Effector memory CD4-positive, alpha-beta T cell (primary cell): ENCODE data around the gene PLA2G6.
"Not testable (repeated sequence)": the region's sequence is repeated elsewhere in the genome, so short reads cannot be mapped to it uniquely, and the experiment has no call there.

Experiments
- DNase-seq, 3 donors: peaks; one replicate each; pipeline ENCODE4 v3.0.0-alpha.2; 2020
- H3K27ac ChIP-seq: 2 replicates; pipeline ENCODE4 v1.7.0; 2013; ENCODE audit warnings: mild to moderate bottlenecking, low read length, moderate library complexity; ENCODE audit not compliant: insufficient read depth, poor library complexity, severe bottlenecking
- H3K27me3 ChIP-seq: replicated peaks from 2 replicates; pipeline ENCODE4 v1.7.0; 2013; ENCODE audit warnings: mild to moderate bottlenecking, low read length; ENCODE audit not compliant: insufficient read depth, control insufficient read depth, poor library complexity, severe bottlenecking
- H3K36me3 ChIP-seq: 2 replicates; pipeline ENCODE4 v1.7.0; 2013; ENCODE audit warnings: mild to moderate bottlenecking, low read length, moderate library complexity; ENCODE audit not compliant: control insufficient read depth, insufficient read depth
- H3K4me1 ChIP-seq: 2 replicates; pipeline ENCODE4 v1.7.0; 2013; ENCODE audit warnings: low read length, mild to moderate bottlenecking; ENCODE audit not compliant: control insufficient read depth, insufficient read depth, poor library complexity, severe bottlenecking
- H3K4me3 ChIP-seq: 2 replicates; pipeline ENCODE4 v1.7.0; 2013; ENCODE audit warnings: low read length, low read depth, mild to moderate bottlenecking; ENCODE audit not compliant: insufficient read depth, poor library complexity, severe bottlenecking
- H3K9me3 ChIP-seq: 2 replicates; pipeline ENCODE4 v1.7.0; 2013; ENCODE audit warnings: mild to moderate bottlenecking, low read length, moderate library complexity; ENCODE audit not compliant: control insufficient read depth

PLA2G6 gene

DNA sequence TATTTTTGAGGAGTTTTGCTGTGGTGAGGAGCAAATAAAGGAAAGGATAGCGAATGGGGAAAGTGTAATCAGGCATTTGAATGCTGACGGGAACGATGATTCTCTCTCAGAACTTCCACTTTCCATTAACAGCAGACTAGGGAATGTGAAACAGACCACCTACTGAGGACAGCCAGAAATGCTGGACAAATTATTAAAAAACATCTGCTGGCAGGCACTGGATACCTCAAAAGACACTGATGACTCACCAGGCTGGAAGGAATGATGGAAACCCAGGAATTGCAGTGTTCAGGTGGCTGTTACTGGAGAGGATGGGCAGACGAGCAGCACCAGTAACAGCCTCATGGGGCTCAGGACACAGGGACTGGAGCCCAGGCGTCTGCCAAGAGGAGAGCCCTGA, 33.4 kb downstream of the PLA2G6 start:
- H3K4me1 ChIP-seq, result peaks cover 8% of the 10 kb centered on the region
- H3K36me3 ChIP-seq, result peaks cover 12% of the 10 kb centered on the region
- no peak overlapping the region for H3K4me3 ChIP-seq
- no peaks in the 10 kb centered on the region for H3K9me3 ChIP-seq
- H3K27ac ChIP-seq, result no peak overlapping the region
- no peaks in the 10 kb centered on the region for H3K27me3 ChIP-seq
- no peak for DNase-seq

DNA sequence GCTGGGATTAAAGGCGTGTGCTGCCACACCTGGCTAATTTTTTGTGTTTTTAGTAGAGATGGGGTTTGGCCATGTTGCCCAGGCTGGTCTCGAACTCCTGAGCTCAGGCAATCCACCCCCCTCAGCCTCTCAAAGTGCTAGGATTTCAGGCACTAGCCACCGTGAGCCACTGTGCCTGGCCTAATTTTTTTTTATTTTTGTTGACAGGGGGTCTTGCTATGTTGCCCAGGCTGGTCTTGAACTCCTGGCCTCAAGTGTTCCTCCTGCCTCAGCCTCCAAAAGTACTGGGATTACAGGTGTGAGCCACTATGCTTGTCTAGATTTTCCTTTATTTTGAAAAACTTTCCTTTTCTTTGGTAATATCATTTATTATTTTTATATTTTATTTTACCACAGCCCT, 35.5 kb downstream of the PLA2G6 start:
- not testable (repeated sequence) for H3K4me1 ChIP-seq, H3K27me3 ChIP-seq, H3K4me3 ChIP-seq, H3K27ac ChIP-seq, DNase-seq, H3K36me3 ChIP-seq, H3K9me3 ChIP-seq

DNA sequence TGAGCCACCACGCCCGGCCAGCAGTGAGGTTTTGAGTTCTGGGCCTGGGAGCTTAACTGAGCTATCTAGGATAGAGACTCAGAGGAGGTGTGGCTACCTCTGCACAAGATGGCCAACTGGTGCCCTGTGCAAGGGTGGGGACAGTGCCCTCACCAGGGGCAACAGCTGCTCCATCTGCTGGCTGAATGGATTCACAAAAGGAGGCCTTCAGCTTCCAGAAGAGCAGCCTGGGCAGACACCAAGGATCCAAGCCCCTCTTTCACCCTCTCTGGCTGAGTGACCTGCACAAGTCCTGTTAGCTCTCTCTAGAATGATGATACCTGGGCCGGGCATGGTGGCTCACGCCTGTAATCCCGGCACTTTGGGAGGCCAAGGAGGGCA, 37.6 kb downstream of the PLA2G6 start:
- Histone ChIP-seq H3K27me3 (no peaks in the 10 kb centered on the region), H3K4me3 (no peak overlapping the region), H3K27ac (no peak overlapping the region), H3K36me3 (peaks cover 5% of the 10 kb centered on the region), H3K9me3 (no peaks in the 10 kb centered on the region), H3K4me1 (peaks cover 8% of the 10 kb centered on the region)
- DNase-seq, result no peak

DNA sequence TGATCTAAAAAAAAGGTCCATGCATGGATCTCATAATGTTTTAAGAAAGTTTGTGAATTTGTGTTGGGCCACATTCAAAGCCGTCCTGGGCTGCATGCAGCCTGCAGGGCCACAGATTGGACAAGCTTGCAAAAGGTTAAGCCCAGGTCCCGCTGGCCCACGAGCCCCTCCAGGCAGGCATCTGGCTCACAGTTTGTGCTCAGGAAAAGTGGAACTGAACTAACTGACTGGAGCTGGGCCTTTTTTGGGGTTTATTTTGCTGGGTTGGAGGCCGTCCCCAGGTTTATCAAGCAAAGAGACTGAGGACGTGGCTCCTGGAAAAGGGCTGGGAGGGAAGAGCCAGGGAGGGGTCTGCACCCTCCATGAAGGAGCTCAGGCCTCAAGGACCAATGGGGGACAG, 39.0 kb downstream of the PLA2G6 start:
- peaks cover 12% of the 10 kb centered on the region for H3K36me3 ChIP-seq
- H3K27ac ChIP-seq, result no peak overlapping the region
- H3K4me1 ChIP-seq, result peaks cover 3% of the 10 kb centered on the region
- H3K9me3 ChIP-seq, result no peaks in the 10 kb centered on the region
- no peak for DNase-seq
- no peak overlapping the region for H3K4me3 ChIP-seq
- no peaks in the 10 kb centered on the region for H3K27me3 ChIP-seq

DNA sequence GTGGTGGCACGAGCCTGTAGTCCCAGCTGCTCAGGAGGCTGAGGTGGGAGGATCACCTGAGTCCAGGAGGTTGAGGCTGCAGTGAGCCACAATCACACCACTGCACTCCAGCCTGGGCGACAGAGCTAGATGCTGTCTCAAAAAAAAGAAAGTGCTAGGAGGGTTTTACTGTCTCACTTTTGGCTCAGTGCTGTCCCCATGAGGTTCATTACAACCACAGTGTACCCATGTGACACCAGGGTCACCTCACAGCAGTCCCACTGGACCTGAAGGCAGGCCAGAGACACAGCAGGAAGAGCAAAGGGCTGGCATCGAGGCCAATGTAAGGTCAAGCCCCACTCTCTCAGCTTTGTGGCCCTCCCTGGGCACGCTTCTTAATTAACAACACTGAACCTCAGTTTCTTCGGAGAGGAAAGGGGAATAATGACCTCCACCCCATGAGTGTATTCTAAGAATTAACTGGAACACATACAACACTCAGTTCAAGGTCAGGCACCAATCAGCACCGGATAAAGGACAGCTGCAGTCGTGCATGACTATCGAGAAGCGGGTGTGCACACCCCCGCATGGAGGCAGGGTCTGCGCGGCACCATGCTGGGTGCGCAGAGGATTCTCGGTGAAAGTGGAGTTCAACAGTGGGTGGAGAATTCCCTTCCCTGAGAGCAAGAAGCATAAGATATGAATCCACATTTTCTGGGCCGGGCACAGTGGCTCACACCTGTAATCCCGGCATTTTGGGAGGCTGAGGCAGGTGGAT, 40.2 kb downstream of the PLA2G6 start:
- Histone ChIP-seq H3K4me3 (no peak overlapping the region), H3K27me3 (no peaks in the 10 kb centered on the region), H3K4me1 (no peaks in the 10 kb centered on the region), H3K36me3 (peaks cover 12% of the 10 kb centered on the region), H3K27ac (no peak overlapping the region), H3K9me3 (no peaks in the 10 kb centered on the region)
- no peak for DNase-seq

DNA sequence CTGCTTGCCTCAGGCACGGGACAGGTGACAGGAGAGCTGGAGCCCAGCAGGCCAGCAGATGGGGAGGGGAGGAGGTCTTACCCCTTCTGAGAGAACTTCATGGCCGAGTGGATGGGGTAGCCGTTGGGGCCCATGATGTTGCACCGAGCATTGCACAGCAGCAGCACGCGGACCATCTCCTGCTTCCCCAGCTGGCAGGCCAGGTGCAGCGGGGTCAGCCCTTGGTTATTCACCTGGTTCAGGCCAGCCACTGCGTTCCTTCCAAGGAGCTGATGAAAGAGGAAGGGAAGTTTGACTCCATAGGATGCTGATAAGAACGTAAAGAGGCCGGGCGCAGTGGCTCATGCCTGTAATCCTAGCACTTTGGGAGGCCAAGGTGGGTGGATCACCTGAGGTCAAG, 41.7 kb downstream of the PLA2G6 start:
- Histone ChIP-seq H3K9me3 (no peaks in the 10 kb centered on the region), H3K4me1 (no peaks in the 10 kb centered on the region), H3K27me3 (no peaks in the 10 kb centered on the region), H3K36me3 (peaks cover 15% of the 10 kb centered on the region), H3K4me3 (no peak overlapping the region), H3K27ac (no peak overlapping the region)
- DNase-seq, result no peak

DNA sequence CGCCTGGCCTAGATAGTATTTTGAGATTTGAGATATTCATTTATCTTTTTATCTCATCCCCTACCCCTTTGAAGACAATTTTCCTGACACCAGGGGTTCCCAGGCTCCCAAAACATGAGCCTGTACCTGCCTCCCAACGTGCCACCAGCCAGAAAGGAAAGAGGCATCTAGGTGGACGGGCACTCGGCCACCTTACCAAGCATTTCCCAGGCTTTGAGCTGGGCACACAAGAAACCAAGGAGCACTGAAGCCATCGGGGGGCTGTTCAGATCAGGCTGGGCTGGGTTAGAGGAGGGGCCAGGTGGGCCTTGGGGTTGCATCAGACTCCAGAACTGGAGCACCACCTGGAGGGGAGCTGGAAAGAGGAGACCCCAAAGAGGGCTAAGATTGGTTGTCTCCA, 42.7 kb downstream of the PLA2G6 start:
- DNase-seq, result no peak
- no peak overlapping the region for H3K4me3 ChIP-seq
- H3K4me1 ChIP-seq, result no peaks in the 10 kb centered on the region
- no peaks in the 10 kb centered on the region for H3K9me3 ChIP-seq
- no peak overlapping the region for H3K27ac ChIP-seq
- H3K36me3 ChIP-seq, result peaks cover 18% of the 10 kb centered on the region
- no peaks in the 10 kb centered on the region for H3K27me3 ChIP-seq

DNA sequence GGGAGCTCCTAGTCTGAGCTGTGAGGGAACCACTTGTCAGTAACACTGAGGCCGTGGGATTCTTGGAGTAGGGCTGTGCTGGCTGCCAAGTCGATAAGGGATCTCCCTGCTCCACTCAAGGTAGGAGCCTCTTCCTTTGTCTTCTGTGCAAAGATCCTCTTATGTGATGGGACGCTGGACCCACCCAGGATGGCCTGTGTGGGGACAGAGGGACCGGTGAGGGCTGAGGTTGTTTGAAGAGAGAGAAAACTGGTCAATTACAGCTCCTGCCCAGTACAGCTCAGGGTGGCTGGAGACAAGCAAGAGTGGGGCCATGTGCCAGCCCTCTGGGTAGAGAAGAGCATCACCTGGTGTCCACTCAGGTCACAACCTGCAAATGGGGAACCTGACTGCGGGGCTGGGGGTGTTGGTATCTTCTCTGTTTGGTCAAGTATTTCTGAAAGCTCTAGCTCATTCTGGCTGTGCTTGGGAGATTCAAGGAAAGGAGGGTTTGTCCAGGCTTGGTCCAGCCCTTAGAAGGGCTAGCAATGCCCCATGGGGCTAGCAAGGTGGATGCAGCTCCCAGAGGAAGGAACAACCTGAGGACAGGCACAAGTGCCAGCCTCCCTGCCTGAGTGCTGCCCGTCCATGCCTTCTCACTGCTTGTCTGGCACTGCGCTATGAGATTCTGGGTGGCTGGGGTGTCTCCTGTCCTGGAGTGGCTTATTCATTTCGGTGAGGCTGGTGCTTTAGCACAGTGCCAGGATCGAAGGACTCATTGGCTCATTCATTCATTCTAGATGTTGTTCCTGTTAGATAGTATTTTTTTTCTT, 43.5 kb downstream of the PLA2G6 start:
- H3K4me3 ChIP-seq, result no peak overlapping the region
- no peak for DNase-seq
- peaks cover 27% of the 10 kb centered on the region for H3K36me3 ChIP-seq
- H3K27ac ChIP-seq, result no peak overlapping the region
- H3K4me1 ChIP-seq, result no peaks in the 10 kb centered on the region
- no peaks in the 10 kb centered on the region for H3K9me3 ChIP-seq
- H3K27me3 ChIP-seq, result no peaks in the 10 kb centered on the region

DNA sequence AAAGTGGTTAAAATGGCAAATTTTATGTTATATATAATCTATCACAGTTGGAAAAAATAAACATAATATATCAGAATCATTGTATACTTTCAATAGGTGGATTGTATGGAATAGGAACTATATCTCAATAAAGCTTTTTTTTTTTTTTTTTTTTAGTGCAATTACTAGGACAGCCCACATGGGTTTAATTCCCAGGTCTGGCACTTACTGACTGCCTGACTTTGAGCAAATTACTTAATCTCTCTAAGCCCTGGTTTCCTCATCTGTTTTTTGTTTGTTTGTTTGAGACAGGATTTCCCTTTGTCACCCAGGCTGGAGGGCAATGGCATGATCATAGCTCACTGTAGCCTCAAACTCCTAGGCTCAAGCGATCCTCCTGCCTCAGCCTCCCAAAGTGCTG, 45.0 kb downstream of the PLA2G6 start:
- no peaks in the 10 kb centered on the region for H3K9me3 ChIP-seq
- no peaks in the 10 kb centered on the region for H3K4me1 ChIP-seq
- no peaks in the 10 kb centered on the region for H3K27me3 ChIP-seq
- peaks cover 38% of the 10 kb centered on the region for H3K36me3 ChIP-seq
- H3K27ac ChIP-seq, result no peak overlapping the region
- H3K4me3 ChIP-seq, result no peak overlapping the region
- no peak for DNase-seq

DNA sequence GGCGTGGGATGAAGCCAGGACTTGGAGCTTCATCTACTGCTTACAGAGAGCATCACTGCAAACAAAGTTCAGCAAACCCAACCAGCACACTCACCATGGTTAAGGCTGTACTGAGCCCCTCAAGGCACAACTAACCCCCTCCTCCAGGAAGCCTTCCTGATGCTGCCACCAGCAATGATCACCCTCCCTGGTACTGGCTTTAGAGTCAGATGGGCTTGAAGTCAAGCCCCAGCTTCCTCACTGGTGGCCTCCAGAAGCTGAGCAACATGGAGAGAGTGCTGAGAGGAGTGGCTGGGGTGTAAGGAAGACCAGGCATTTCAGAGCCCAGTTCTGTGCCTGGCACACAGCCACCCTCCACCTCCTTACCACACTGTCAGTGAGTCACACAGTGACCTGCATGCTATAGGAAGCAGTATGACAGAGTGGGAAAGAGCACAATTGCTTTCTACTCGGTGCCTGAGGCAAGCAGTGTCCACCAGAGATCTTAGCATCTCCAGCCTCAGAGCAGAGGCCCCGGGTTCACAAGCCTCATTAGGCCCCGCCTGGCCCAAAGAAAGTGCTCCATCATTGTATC, 46.4 kb downstream of the PLA2G6 start:
- peaks cover 41% of the 10 kb centered on the region for H3K36me3 ChIP-seq
- H3K27ac ChIP-seq, result no peak overlapping the region
- DNase-seq, result no peak
- no peaks in the 10 kb centered on the region for H3K27me3 ChIP-seq
- H3K9me3 ChIP-seq, result no peaks in the 10 kb centered on the region
- H3K4me1 ChIP-seq, result no peaks in the 10 kb centered on the region
- H3K4me3 ChIP-seq, result no peak overlapping the region
